GM20000 (cell line): ENCODE measurements around the gene COL23A1.

Experiments
- DNase-seq: peaks from one replicate; pipeline ENCODE4 v3.0.0; 2012; ENCODE audit warnings: low spot score
- TF ChIP-seq, protein P1 (sequence below): IDR thresholded peaks from 2 replicates; pipeline ENCODE4 v1.5.1; 2012; ENCODE audit warnings: mild to moderate bottlenecking, control low read depth; ENCODE audit errors: extremely low read depth, missing control alignments

COL23A1 gene

DNA sequence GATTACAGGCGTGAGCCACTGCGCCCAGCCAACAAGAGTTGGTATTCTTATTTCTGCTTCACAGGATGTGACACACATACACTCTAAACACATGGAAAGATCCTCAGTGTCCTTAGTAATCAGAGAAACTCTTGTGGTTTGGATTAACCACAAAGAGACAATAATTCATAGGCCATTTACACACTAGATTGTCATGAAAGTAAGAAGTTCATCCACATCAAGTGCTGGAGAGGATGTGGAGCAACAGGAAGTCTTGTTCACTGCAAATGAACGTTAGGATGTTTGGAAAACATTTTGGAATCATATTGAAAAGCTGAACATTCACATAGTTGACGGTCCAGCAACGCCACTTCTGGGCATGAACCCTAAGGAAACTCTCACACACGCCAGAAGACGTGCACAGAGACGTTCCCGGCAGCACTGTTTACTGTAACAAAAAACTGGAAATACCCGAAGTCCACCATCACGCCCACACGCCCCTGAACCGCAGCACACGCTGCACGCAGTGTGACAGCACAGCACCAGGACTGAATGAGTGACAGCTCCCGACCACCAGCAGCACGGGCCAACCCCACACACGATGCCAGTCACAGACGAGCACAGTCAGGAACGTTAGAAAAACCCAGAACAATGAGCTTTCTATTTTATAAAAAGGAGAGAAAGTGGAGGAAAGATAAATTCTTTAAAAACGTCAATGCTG is 87.6 kb downstream of the COL23A1 start:
- TF ChIP-seq, protein P1, sequence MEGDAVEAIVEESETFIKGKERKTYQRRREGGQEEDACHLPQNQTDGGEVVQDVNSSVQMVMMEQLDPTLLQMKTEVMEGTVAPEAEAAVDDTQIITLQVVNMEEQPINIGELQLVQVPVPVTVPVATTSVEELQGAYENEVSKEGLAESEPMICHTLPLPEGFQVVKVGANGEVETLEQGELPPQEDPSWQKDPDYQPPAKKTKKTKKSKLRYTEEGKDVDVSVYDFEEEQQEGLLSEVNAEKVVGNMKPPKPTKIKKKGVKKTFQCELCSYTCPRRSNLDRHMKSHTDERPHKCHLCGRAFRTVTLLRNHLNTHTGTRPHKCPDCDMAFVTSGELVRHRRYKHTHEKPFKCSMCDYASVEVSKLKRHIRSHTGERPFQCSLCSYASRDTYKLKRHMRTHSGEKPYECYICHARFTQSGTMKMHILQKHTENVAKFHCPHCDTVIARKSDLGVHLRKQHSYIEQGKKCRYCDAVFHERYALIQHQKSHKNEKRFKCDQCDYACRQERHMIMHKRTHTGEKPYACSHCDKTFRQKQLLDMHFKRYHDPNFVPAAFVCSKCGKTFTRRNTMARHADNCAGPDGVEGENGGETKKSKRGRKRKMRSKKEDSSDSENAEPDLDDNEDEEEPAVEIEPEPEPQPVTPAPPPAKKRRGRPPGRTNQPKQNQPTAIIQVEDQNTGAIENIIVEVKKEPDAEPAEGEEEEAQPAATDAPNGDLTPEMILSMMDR = no peak
- no peak for DNase-seq

DNA sequence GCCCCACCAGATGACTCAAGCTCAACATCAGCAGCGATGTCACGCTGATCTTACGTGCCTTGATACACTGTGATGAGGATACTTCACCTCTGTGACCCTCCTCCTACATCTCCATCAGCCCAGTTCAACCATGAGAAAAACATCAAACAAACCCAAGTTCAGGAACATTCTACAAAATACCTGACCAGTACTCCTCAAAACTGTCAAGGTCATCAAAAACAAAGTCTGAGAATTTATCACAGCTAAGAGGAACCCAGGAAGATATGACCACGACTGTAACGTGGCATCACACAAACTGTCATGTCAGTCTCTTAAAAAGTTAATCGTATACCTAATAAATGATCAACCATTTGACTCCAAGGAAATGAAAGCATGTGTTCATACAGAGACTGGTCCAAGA is 90.8 kb downstream of the COL23A1 start:
- TF ChIP-seq, protein P1 = no peak
- no peak for DNase-seq

DNA sequence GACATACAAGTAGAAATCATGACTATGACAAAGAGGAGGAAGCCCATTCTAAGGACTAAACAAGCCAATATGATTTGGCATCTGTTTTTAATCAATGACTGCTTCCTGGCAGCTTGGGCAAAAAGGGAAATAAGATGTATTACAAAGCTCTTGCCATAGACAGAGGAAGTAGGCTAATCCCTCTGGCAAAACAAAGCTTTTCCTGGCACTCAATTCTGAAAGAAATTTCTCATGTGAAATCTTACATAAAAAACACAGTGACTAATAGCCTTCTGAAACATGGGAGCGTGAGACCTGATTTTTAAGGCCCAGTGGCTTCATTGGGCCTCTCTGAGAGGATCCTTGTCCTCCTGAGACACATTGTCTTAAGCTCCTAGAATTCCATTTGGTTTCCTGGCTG is 93.6 kb downstream of the COL23A1 start:
- no peak for DNase-seq
- TF ChIP-seq, protein P1 = no peak

DNA sequence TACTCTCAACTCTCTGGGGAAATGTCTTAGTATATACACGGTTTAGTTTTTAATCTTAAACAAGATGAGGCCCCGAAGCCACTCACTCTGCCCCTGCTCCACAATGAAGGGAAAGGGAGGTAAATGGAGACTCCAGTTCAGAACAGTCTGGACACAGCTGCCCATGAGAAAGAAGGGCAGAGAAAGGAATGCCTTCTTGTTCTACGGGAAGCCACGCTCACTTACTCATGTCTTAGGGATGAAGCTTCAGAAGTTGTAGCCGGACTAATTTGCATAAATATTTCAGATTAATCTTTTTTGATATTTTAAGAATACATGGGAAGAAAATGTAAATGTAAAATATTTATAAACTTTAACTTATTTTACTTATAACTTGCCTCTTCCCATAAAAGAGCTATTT is 94.0 kb downstream of the COL23A1 start:
- no peak for DNase-seq
- TF ChIP-seq, protein P1 = no peak

DNA sequence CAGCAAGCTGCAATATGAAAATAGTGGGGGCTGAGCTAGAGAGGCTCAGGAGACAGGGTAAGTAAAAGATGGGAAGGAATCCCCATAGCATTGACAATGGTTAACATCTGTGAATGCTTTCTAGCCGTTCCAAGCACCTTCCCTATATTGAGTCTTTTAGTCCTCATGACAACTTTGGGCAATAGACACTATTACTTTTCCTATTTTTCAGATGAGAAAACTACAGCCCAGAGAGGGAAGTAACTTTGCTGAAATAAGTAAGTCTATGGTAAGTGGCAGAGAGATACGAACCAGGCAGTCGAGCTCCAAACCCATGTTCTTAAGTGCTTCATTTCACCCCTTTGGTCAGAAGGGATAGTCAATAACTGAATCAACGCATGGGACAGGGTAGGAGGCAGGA is 94.5 kb downstream of the COL23A1 start:
- TF ChIP-seq, protein P1 = no peak
- no peak for DNase-seq

DNA sequence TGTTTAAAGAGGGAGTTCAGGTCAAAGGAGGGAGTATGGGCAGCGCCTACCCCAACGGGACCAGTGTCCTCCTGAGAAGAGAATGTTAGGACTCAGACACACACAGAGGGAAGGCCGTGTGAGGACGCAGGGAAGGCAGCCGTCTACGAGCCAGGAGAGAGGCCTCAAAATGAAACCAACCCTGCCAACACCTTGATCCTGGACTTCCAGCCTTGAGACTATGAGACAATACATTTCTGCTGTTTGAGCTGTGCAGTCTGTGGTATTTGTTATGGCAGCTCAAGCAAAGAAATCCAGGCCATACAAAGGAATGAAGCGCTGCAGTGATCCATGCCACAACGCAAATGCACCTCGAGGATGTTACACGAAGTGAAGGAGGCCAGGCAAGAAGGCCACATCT is 97.9 kb downstream of the COL23A1 start:
- TF ChIP-seq, protein P1 = no peak
- DNase-seq = no peak

DNA sequence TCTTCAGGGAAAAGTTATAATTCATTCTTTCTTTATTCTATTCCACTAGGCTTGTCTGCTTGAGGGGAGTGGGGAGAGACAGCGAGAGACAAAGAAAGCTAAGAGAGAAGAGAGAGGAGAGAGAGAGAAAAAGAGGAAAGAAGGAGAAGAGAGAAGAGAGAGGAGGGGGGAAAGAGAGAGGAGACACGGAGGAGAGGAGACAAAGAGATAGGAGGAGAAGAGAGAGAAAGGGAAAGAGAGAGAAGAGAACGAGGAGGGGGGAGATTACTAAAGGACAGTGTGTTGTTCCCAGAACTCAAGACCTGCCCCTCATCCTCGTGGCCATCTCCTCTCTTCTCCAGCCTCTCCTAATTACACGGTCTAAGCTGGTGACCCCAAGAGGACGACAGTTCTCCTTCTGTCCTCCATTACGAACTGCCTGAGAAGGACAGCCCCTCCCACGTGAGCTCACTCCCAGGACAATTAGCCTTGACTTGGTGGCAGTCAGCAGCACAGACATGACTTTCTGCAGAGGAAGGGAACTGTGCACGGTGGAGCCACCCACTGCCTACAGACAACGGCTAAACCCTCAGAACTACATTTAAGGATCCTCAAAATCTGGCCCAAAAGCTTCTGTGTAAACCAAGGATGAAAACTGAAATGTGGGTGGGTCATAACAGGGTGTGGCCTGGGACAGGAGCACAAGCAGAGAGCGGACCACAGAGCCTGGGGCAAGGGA is 99.1 kb downstream of the COL23A1 start:
- DNase-seq = no peak
- TF ChIP-seq, protein P1 = no peak
